Small intestine (tissue), 7 donors: ENCODE measurements around the gene ABHD1. TPM values are rescaled to one million over a fixed set of nuclear protein-coding genes. Genes with fewer than 3 reads are reported as not detected.
"Not testable (repeated sequence)": the region's sequence is repeated elsewhere in the genome, so short reads cannot be mapped to it uniquely, and the experiment has no call there.

Source experiments
- DNase-seq, 2 donors: peaks; one replicate each; pipeline versions ENCODE4 v3.0.0 to v3.0.0-alpha.2; 2013
- FAIRE-seq: peaks from 2 replicates; lab custom pipeline; 2012; peaks lifted over from hg19 to GRCh38; lab: Jason Lieb, UNC
- H3K27ac ChIP-seq, 3 donors: one replicate each; pipeline ENCODE4 v1.5.1; 2013; ENCODE audit warnings: low read length in 2 of 3, mild to moderate bottlenecking in 2 of 3, control low read depth in 1 of 3, inconsistent platforms in 1 of 3, low read depth in 1 of 3, moderate library complexity in 1 of 3
- H3K27me3 ChIP-seq, 3 donors: one replicate each; pipeline ENCODE4 v1.6.1; 2013; ENCODE audit warnings: low read length in 3 of 3, inconsistent platforms in 1 of 3; ENCODE audit not compliant: control insufficient read depth in 3 of 3, insufficient read depth in 3 of 3
- H3K36me3 ChIP-seq, 3 donors: one replicate each; pipeline ENCODE4 v1.6.1; 2013; ENCODE audit warnings: low read length in 3 of 3, inconsistent platforms in 1 of 3, low read depth in 1 of 3, mild to moderate bottlenecking in 1 of 3, moderate library complexity in 1 of 3; ENCODE audit not compliant: control insufficient read depth in 3 of 3, insufficient read depth in 2 of 3
- H3K4me1 ChIP-seq, 3 donors: one replicate each; pipeline ENCODE4 v1.6.1; 2013; ENCODE audit warnings: low read length in 2 of 3, inconsistent platforms in 1 of 3, low read depth in 1 of 3, mild to moderate bottlenecking in 1 of 3, moderate library complexity in 1 of 3; ENCODE audit not compliant: control insufficient read depth in 3 of 3, insufficient read depth in 2 of 3
- H3K4me3 ChIP-seq, 3 donors: one replicate each; pipeline ENCODE4 v1.5.1; 2013; ENCODE audit warnings: low read length in 3 of 3, control low read depth in 1 of 3, inconsistent platforms in 1 of 3, low read depth in 1 of 3, mild to moderate bottlenecking in 1 of 3, moderate library complexity in 1 of 3
- H3K9me3 ChIP-seq, 2 donors: one replicate each; pipeline ENCODE4 v1.6.1; 2013; ENCODE audit warnings: low read depth in 1 of 2, low read length in 1 of 2; ENCODE audit not compliant: control insufficient read depth in 2 of 2, insufficient read depth in 1 of 2
- WGBS, 3 donors: extraction: QIAGEN DNeasy Blood & Tissue Kit; methylation state at CpG; one replicate each; pipeline ENCODE4 v1.1.7; 2013; 5-methylcytosine and 5-hydroxymethylcytosine counted together
- polyA plus RNA-seq, 4 donors: library from polyadenylated mRNA; stranded (reverse) in 3 of 4; unstranded in 1 of 4; fragments of 200-250 nt in 3 of 4; fragments of 120-200 nt in 1 of 4; gene quantifications; one replicate each; pipeline versions ENCODE4 v1.2.1 to v1.2.3, GENCODE V29; 2013
- donor health status: healthy with polysubstance abuse.
- donor health status: control.
- donor health status: control.
- donor health status: Bipolar disorder and iron deficiency.
- donor health status: healthy.

The ABHD1 gene
- polyA plus RNA-seq, 4 donors: 0.25 to 1.1 TPM; not detected in 2

- H3K4me3 ChIP-seq: no peak overlapping the region
- DNase-seq: peak in 1 of 2 donors; percentile 69
- no peak overlapping the region for H3K27ac ChIP-seq
- H3K4me1 ChIP-seq: no peaks in the 10 kb centered on the region
- FAIRE-seq: no peak
- H3K9me3 ChIP-seq: no peaks in the 10 kb centered on the region
- H3K27me3 ChIP-seq: peaks cover 0 to 13% (median 0%) of the 10 kb centered on the region in 3 donors
- no peaks in the 10 kb centered on the region for H3K36me3 ChIP-seq
- WGBS, 3 donors: 21 to 57% (median 32%) methylated on average over 6 of the region's 6 CpGs
Observed at GRCh38 chr2:27170581-27171337, 47.1 kb downstream of the ABHD1 start.

DNA sequence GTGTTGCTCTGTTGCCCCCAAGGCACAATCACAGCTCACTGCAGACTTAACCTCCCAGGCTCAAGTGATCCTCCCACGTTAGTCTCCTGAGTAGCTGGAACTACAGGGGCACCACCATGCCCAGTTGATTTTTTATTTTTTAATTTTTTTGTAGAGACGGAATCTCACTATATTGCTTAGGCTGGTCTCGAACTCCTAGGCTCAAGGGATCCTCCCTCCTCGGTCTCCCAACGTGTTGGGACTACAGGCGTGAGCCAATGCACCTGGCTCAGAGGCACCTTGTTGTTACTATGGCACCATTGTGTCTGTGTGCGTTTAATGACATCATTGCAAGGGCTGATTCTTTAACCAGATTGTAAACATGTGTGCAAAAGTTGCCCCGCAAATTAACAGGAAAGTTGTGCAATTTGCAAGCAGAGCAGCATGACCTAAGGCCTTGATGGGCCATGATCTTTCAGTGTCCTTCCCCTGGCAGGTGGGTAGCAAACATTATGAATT lies 47.8 kb downstream of the ABHD1 start:
- no peak overlapping the region for H3K27ac ChIP-seq

GRCh38 chr2:27174638-27175037 lies 51.0 kb downstream of the ABHD1 start:
- no peaks in the 10 kb centered on the region for H3K4me1 ChIP-seq
- H3K4me3 ChIP-seq: no peak overlapping the region
- no peak overlapping the region for H3K27ac ChIP-seq
- H3K36me3 ChIP-seq: no peaks in the 10 kb centered on the region
- peaks cover 0 to 16% (median 0%) of the 10 kb centered on the region in 3 donors for H3K27me3 ChIP-seq
- no peak for FAIRE-seq
- DNase-seq: no peak
- no peaks in the 10 kb centered on the region for H3K9me3 ChIP-seq
- whole genome bisulfite sequencing, 3 donors: 79 to 86% (median 80%) methylated on average over 6 of the region's 6 CpGs

More for the DNA sequence above, 47.8 kb downstream of the ABHD1 start:
- DNase-seq (peak in 1 of 2 donors; percentile 41), FAIRE-seq (no peak)
- Histone ChIP-seq H3K36me3 (no peaks in the 10 kb centered on the region), H3K9me3 (no peaks in the 10 kb centered on the region), H3K4me1 (no peaks in the 10 kb centered on the region), H3K27me3 (peaks cover 0 to 13% (median 0%) of the 10 kb centered on the region in 3 donors), H3K4me3 (no peak overlapping the region)
- WGBS, 3 donors: 34 to 67% (median 44%) methylated on average over 8 of the region's 8 CpGs

GRCh38 chr2:27175330-27175729 lies 51.7 kb downstream of the ABHD1 start:
- Histone ChIP-seq H3K4me1 (no peaks in the 10 kb centered on the region), H3K36me3 (no peaks in the 10 kb centered on the region), H3K9me3 (no peaks in the 10 kb centered on the region), H3K27me3 (peaks cover 0 to 16% (median 0%) of the 10 kb centered on the region in 3 donors), H3K27ac (no peak overlapping the region), H3K4me3 (no peak overlapping the region)
- WGBS, 3 donors: 67 to 73% (median 71%) methylated on average over 8 of the region's 8 CpGs
- DNase-seq (no peak), FAIRE-seq (no peak)

DNA sequence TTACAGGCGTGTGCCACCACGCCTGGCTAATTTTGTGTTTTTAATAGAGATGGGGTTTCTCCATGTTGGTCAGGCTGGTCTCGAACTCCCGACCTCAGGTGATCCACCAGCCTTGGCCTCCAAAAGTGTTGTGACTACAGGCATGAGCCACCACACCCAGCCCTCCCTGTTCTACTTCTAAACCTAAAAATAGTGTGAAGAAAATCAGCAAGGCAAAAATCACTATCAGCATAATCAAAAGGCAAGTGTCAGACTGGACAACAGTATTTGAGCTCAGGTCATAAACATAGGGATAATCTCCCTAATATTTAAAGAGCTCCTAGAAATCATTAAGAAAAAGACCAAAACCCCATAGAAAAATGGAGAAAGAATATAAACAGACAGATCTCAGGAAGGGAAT lies 52.2 kb downstream of the ABHD1 start:
- not testable (repeated sequence) for H3K4me3 ChIP-seq, H3K36me3 ChIP-seq, H3K27ac ChIP-seq, DNase-seq, H3K9me3 ChIP-seq, H3K4me1 ChIP-seq, FAIRE-seq
- 92 to 96% (median 94%) methylated on average over 4 of the region's 4 CpGs for WGBS, 3 donors
- peaks cover 0 to 16% (median 0%) of the 10 kb centered on the region in 3 donors for H3K27me3 ChIP-seq

DNA sequence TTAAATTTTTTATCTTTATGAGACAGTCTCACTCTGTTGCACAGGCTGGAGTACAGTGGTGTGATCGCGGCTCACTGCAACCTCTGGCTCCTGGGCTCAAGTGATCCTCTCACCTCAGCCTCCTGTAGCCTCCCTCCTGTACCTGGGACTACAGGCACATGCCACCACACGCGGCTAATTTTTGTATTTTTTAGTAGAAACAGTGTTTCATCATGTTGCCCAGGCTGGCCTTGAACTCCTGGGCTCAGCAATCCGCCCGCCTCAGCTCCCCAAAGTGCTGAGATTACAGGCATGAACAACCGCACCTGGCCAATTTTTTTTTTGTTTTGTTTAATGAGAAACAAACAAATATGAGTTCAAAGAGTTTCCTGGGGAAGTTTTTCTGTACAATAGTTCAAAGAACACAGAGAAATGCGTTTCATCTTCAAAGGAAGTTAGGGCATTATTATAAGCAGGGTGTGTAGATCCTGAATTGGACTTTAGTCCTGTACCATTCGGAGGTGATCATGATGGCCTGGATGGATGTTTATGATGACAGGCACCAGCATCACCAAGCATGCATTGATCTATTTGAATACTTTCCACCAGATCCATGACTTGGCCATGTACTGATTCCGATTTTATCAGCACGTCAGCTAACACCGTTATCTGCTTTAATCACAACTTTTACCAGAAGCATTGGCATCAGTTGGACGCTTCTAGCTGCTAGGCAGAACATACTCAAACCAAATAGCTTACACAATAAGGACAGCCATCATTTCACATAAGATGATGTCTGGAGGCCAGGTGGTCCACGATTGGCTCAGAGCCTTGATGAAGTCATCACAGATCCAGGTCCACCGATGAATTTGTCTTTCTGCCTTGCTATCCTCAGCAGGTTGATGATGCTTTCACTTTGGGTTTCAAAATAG lies 54.1 kb downstream of the ABHD1 start:
- H3K27ac ChIP-seq: no peak overlapping the region
- H3K4me3 ChIP-seq: no peak overlapping the region
- DNase-seq (peak in 1 of 2 donors; percentile 42), FAIRE-seq (no peak)
- WGBS, 3 donors: 21 to 62% (median 36%) methylated on average over 15 of the region's 15 CpGs
- peaks cover 0 to 16% (median 0%) of the 10 kb centered on the region in 3 donors for H3K27me3 ChIP-seq
- no peaks in the 10 kb centered on the region for H3K36me3 ChIP-seq
- no peaks in the 10 kb centered on the region for H3K9me3 ChIP-seq
- no peaks in the 10 kb centered on the region for H3K4me1 ChIP-seq

- WGBS, 3 donors: 86 to 93% (median 90%) methylated on average over 3 of the region's 3 CpGs
- no peak overlapping the region for H3K27ac ChIP-seq
- no peaks in the 10 kb centered on the region for H3K9me3 ChIP-seq
- FAIRE-seq (no peak), DNase-seq (no peak)
- H3K27me3 ChIP-seq: peaks cover 0 to 11% (median 0%) of the 10 kb centered on the region in 3 donors
- no peaks in the 10 kb centered on the region for H3K36me3 ChIP-seq
- no peak overlapping the region for H3K4me3 ChIP-seq
- no peaks in the 10 kb centered on the region for H3K4me1 ChIP-seq
Observed at GRCh38 chr2:27178469-27178868, 54.9 kb downstream of the ABHD1 start.

GRCh38 chr2:27179344-27180000 lies 55.9 kb downstream of the ABHD1 start:
- FAIRE-seq (no peak), DNase-seq (no peak)
- H3K27me3 ChIP-seq: peaks cover 0 to 9% (median 0%) of the 10 kb centered on the region in 3 donors
- H3K4me1 ChIP-seq: no peaks in the 10 kb centered on the region
- WGBS, 3 donors: 54 to 68% (median 60%) methylated on average over 3 of the region's 3 CpGs
- H3K27ac ChIP-seq: no peak overlapping the region
- no peaks in the 10 kb centered on the region for H3K36me3 ChIP-seq
- H3K4me3 ChIP-seq: no peak overlapping the region
- H3K9me3 ChIP-seq: no peaks in the 10 kb centered on the region
